Neural progenitor cell (in vitro differentiated cells): ENCODE data around the gene COL23A1. TPM values are rescaled to one million over a fixed set of nuclear protein-coding genes. Genes with fewer than 3 reads are reported as not detected.

ENCODE experiments used
- DNase-seq: peaks from one replicate; pipeline ENCODE4 v3.0.0-alpha.2; 2016; ENCODE audit warnings: low spot score
- H2AFZ ChIP-seq: fragments of 200-600 bp; sonication (generic); replicated peaks from 2 replicates; pipeline ENCODE4 v1.6.1; 2016; ENCODE audit warnings: antibody characterized with exemption
- H3F3A ChIP-seq: fragments of 200-600 bp; sonication (generic); 2 replicates; pipeline ENCODE4 v1.6.1; 2016; ENCODE audit warnings: antibody characterized with exemption, low read depth
- H3K27ac ChIP-seq: fragments of 200-600 bp; sonication (generic); 2 replicates; pipeline ENCODE4 v1.5.1; 2016; ENCODE audit warnings: mild to moderate bottlenecking
- H3K27me3 ChIP-seq: fragments of 200-600 bp; sonication (generic); 2 replicates; pipeline ENCODE4 v1.6.1; 2016; ENCODE audit warnings: mild to moderate bottlenecking, moderate library complexity
- H3K36me3 ChIP-seq: fragments of 200-600 bp; sonication (generic); 2 replicates; pipeline ENCODE4 v1.5.1; 2016
- H3K4me1 ChIP-seq: fragments of 200-600 bp; sonication (generic); 2 replicates; pipeline ENCODE4 v1.6.1; 2016; ENCODE audit warnings: mixed run types
- H3K4me2 ChIP-seq: fragments of 200-600 bp; sonication (generic); 2 replicates; pipeline ENCODE4 v1.6.1; 2016
- H3K4me3 ChIP-seq: fragments of 200-600 bp; sonication (generic); 2 replicates; pipeline ENCODE4 v1.5.1; 2016
- H3K79me2 ChIP-seq: fragments of 200-600 bp; sonication (generic); 2 replicates; pipeline ENCODE4 v1.6.1; 2016; ENCODE audit warnings: low read depth
- H3K9ac ChIP-seq: fragments of 200-600 bp; sonication (generic); 2 replicates; pipeline ENCODE4 v1.6.1; 2016
- H3K9me3 ChIP-seq: fragments of 200-600 bp; sonication (generic); 2 replicates; pipeline ENCODE4 v1.5.1; 2016; ENCODE audit warnings: low read depth
- H4K20me1 ChIP-seq: fragments of 200-600 bp; sonication (generic); 2 replicates; pipeline ENCODE4 v1.6.1; 2016; ENCODE audit warnings: low read depth
- H3K27ac Mint-ChIP-seq: 3 replicates; pipeline ENCODE4 v1.8.0; 2021; ENCODE audit warnings: mixed read lengths
- H3K27me3 Mint-ChIP-seq: 2 replicates; pipeline ENCODE4 v1.8.0; 2022; ENCODE audit warnings: low read depth, mild to moderate bottlenecking, inconsistent platforms, moderate library complexity, mixed read lengths; ENCODE audit not compliant: insufficient read depth
- H3K36me3 Mint-ChIP-seq: 3 replicates; pipeline ENCODE4 v1.8.0; 2021; ENCODE audit warnings: mixed read lengths
- H3K4me1 Mint-ChIP-seq: 3 replicates; pipeline ENCODE4 v1.8.0; 2021; ENCODE audit warnings: mixed read lengths
- H3K4me3 Mint-ChIP-seq: 3 replicates; pipeline ENCODE4 v1.8.0; 2021; ENCODE audit warnings: mild to moderate bottlenecking, moderate library complexity, mixed read lengths
- H3K9me3 Mint-ChIP-seq: 3 replicates; pipeline ENCODE4 v1.8.0; 2020; ENCODE audit warnings: mixed read lengths
- EZH2 ChIP-seq: fragments of 200-600 bp; sonication (generic); IDR thresholded peaks from 2 replicates; pipeline ENCODE4 v1.6.1; 2017; ENCODE audit warnings: antibody characterized with exemption, mild to moderate bottlenecking, moderate library complexity
- EZH2phosphoT487 ChIP-seq: fragments of 200-600 bp; sonication (generic); IDR thresholded peaks from 2 replicates; pipeline ENCODE4 v1.6.1; 2017; ENCODE audit warnings: antibody characterized with exemption
- total RNA-seq: library from RNA; depleted of rRNA; stranded (reverse); fragments of >200 nt; gene quantifications from 2 replicates; pipeline ENCODE4 v1.2.3, GENCODE V29; 2015; ENCODE audit warnings: low replicate concordance
- TF ChIP-seq, protein P1 (sequence below): fragments of 200-600 bp; sonication (generic); IDR thresholded peaks from 2 replicates; pipeline ENCODE4 v1.5.1; 2017; ENCODE audit warnings: antibody characterized with exemption, mild to moderate bottlenecking

The COL23A1 gene
- total RNA-seq, 1 donor from 2014 or later, result not detected

- TF ChIP-seq, protein P1, sequence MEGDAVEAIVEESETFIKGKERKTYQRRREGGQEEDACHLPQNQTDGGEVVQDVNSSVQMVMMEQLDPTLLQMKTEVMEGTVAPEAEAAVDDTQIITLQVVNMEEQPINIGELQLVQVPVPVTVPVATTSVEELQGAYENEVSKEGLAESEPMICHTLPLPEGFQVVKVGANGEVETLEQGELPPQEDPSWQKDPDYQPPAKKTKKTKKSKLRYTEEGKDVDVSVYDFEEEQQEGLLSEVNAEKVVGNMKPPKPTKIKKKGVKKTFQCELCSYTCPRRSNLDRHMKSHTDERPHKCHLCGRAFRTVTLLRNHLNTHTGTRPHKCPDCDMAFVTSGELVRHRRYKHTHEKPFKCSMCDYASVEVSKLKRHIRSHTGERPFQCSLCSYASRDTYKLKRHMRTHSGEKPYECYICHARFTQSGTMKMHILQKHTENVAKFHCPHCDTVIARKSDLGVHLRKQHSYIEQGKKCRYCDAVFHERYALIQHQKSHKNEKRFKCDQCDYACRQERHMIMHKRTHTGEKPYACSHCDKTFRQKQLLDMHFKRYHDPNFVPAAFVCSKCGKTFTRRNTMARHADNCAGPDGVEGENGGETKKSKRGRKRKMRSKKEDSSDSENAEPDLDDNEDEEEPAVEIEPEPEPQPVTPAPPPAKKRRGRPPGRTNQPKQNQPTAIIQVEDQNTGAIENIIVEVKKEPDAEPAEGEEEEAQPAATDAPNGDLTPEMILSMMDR, result no peak
- no peak for TF ChIP-seq EZH2phosphoT487
- TF ChIP-seq EZH2, result no peak
- H3K4me1 ChIP-seq, result peaks cover 17% of the 10 kb centered on the region
- H4K20me1 ChIP-seq, result no peaks in the 10 kb centered on the region
- no peaks in the 10 kb centered on the region for H3K27me3 ChIP-seq
- no peaks in the 10 kb centered on the region for H3F3A ChIP-seq
- no peaks in the 10 kb centered on the region for H3K9me3 ChIP-seq
- H3K4me3 ChIP-seq, result no peak overlapping the region
- H3K79me2 ChIP-seq, result no peaks in the 10 kb centered on the region
- H3K9me3 Mint-ChIP-seq, result peaks cover 8% of the 10 kb centered on the region
- DNase-seq, result peak; percentile 17
- H3K4me3 Mint-ChIP-seq, result no peak overlapping the region
- H3K4me2 ChIP-seq, result peak overlapping the region; percentile 27
- H3K36me3 Mint-ChIP-seq, result peaks cover 5% of the 10 kb centered on the region
- no peaks in the 10 kb centered on the region for H3K36me3 ChIP-seq
- H3K27me3 Mint-ChIP-seq, result no peaks in the 10 kb centered on the region
- H3K27ac ChIP-seq, result no peak overlapping the region
- peaks cover 74% of the 10 kb centered on the region for H3K4me1 Mint-ChIP-seq
- peak overlapping the region; percentile 94 for H3K27ac Mint-ChIP-seq
- no peak overlapping the region for H3K9ac ChIP-seq
- H2AFZ ChIP-seq, result peak overlapping the region; percentile 77
Measured at GRCh38 chr5:178428341-178429155, 161.6 kb downstream of the COL23A1 start.

DNA sequence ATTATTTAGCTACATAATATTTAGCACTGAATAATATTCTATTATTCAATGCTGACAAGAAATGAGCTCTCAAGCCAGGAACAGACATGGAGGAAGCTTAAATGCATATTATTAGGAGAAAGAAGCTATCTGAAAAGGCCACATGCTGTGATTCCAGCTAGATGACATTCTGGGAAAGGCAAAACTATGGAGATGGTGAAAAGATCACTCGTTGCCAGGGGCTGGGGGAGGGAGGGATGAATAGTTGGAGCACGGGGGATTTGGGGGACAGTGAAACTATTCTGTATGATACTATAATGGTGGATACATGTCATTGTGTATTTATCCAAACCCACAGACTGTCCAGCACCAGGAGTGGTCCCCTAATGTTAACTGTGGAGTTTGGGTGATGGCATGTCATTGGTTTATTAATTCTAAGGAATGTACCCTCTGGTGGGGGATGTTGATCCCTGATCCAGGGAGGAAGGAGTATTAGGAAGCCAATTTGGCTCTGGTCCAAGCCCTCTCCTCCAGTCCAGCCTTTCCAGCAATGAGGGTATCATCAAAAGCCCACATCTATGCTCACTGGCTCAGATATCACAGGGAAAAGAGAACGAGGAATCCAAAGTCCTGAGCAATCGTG, 162.5 kb downstream of the COL23A1 start:
- no peak overlapping the region for H2AFZ ChIP-seq
- H3F3A ChIP-seq, result no peaks in the 10 kb centered on the region
- Mint-ChIP-seq H3K27ac (peak overlapping the region; percentile 94), H3K4me3 (peak overlapping the region; percentile 28), H3K4me1 (peaks cover 72% of the 10 kb centered on the region), H3K36me3 (peaks cover 5% of the 10 kb centered on the region), H3K27me3 (no peaks in the 10 kb centered on the region), H3K9me3 (peaks cover 8% of the 10 kb centered on the region)
- no peaks in the 10 kb centered on the region for H3K9me3 ChIP-seq
- no peak overlapping the region for H3K4me2 ChIP-seq
- no peak for TF ChIP-seq EZH2phosphoT487
- TF ChIP-seq, protein P1, result no peak
- TF ChIP-seq EZH2, result no peak
- H3K27me3 ChIP-seq, result no peaks in the 10 kb centered on the region
- H3K9ac ChIP-seq, result no peak overlapping the region
- peaks cover 17% of the 10 kb centered on the region for H3K4me1 ChIP-seq
- H3K4me3 ChIP-seq, result no peak overlapping the region
- no peaks in the 10 kb centered on the region for H3K36me3 ChIP-seq
- no peaks in the 10 kb centered on the region for H3K79me2 ChIP-seq
- DNase-seq, result no peak
- H3K27ac ChIP-seq, result no peak overlapping the region
- H4K20me1 ChIP-seq, result no peaks in the 10 kb centered on the region

- Histone ChIP-seq H3K9me3 (no peaks in the 10 kb centered on the region), H3K9ac (no peak overlapping the region), H3K79me2 (no peaks in the 10 kb centered on the region), H3K4me3 (no peak overlapping the region), H4K20me1 (no peaks in the 10 kb centered on the region), H2AFZ (no peak overlapping the region), H3K27me3 (no peaks in the 10 kb centered on the region), H3F3A (peaks cover 7% of the 10 kb centered on the region), H3K36me3 (no peaks in the 10 kb centered on the region), H3K4me2 (no peak overlapping the region), H3K27ac (no peak overlapping the region), H3K4me1 (peaks cover 25% of the 10 kb centered on the region)
- Mint-ChIP-seq H3K27me3 (no peaks in the 10 kb centered on the region), H3K4me3 (no peak overlapping the region), H3K36me3 (peaks cover 3% of the 10 kb centered on the region), H3K27ac (peak overlapping the region; percentile 94), H3K9me3 (peaks cover 6% of the 10 kb centered on the region), H3K4me1 (peaks cover 77% of the 10 kb centered on the region)
- DNase-seq, result no peak
- TF ChIP-seq, protein P1, result no peak
- TF ChIP-seq EZH2 (no peak), EZH2phosphoT487 (no peak)
Measured at GRCh38 chr5:178426326-178427130, 163.7 kb downstream of the COL23A1 start.
